HepG2 (cell line): ENCODE measurements around the gene CCR8.

Source experiments
- AFF4 ChIP-seq: sonication (generic); formaldehyde crosslinking; IDR thresholded peaks from 2 replicates; pipeline ENCODE4 v1.4.0; 2020; ENCODE audit warnings: missing genetic modification reagents
- CENPT ChIP-seq: sonication (generic); formaldehyde crosslinking; IDR thresholded peaks from 2 replicates; pipeline ENCODE4 v1.8.0; 2022; ENCODE audit warnings: low read depth, mild to moderate bottlenecking, moderate library complexity, missing genetic modification reagents
- CTCF ChIP-seq: sonication (generic); formaldehyde crosslinking; IDR thresholded peaks from 2 replicates; pipeline ENCODE4 v1.5.0; 2020; ENCODE audit warnings: mild to moderate bottlenecking, missing genetic modification reagents, moderate library complexity
- MAX ChIP-seq: IDR thresholded peaks from 2 replicates; pipeline ENCODE4 v1.6.1; 2012; ENCODE audit warnings: inconsistent platforms
- PREB ChIP-seq: sonication (generic); formaldehyde crosslinking; IDR thresholded peaks from 2 replicates; pipeline ENCODE4 v1.4.0; 2020; ENCODE audit warnings: missing genetic modification reagents
- RBM39 ChIP-seq: fragments of 200-400 bp; formaldehyde crosslinking; IDR thresholded peaks from one replicate; pipeline ENCODE4 v1.6.1; 2018; ENCODE audit warnings: antibody characterized with exemption, mild to moderate bottlenecking, low read depth, low read length; ENCODE audit not compliant: poor library complexity, severe bottlenecking
- TCF12 ChIP-seq, 2 experiments: fragments of 450-650 bp in 1 of 2; sonication (generic) in 1 of 2; formaldehyde crosslinking in 1 of 2; IDR thresholded peaks; 2 replicates each; pipeline versions ENCODE4 v1.6.1 to v1.8.0; 2017 to 2022; ENCODE audit warnings: antibody characterized with exemption in 1 of 2, mild to moderate bottlenecking in 1 of 2, missing genetic modification reagents in 1 of 2, moderate library complexity in 1 of 2
- U2AF2 ChIP-seq: fragments of 200-400 bp; formaldehyde crosslinking; IDR thresholded peaks from 2 replicates; pipeline ENCODE4 v1.6.1; 2017; ENCODE audit warnings: low read depth, mild to moderate bottlenecking, low read length

- TF ChIP-seq CENPT (CRISPR knock-in tag) (no peak), TCF12 (IDR thresholded peaks at IDR 0.05) (no peak), TCF12 (CRISPR knock-in tag; IDR thresholded peaks at IDR 0.05) (no peak), AFF4 (no peak), PREB (CRISPR knock-in tag) (no peak), U2AF2 (no peak), CTCF (CRISPR knock-in tag) (no peak), RBM39 (no peak), MAX (no peak)
These were observed 30.2 kb upstream of the CCR8 start for GRCh38 chr3:39299279-39299678.
